ENCODE data around the gene TMEM232. TPM values are rescaled to one million over a fixed set of nuclear protein-coding genes. Genes with fewer than 3 reads are reported as not detected.
A peak's percentile ranks its signal among the peaks of the same experiment; 100 is the strongest.
"Not testable (repeated sequence)": the region's sequence is repeated elsewhere in the genome, so short reads cannot be mapped to it uniquely, and the experiment has no call there.

TMEM232 gene
- 1 to 10 TPM in 5 of 10 donors, under 1 TPM in 5; 0.39 to 1.7 (median 0.88) TPM for polyA plus RNA-seq (ENCODE audit: insufficient read length in 10 of 10)
- long read RNA-seq, donor 1: 0 reads
- long read RNA-seq, donor 2: 0 reads
- long read RNA-seq, donor 3: 0 reads
- long read RNA-seq, donor 4: 0 reads
- long read RNA-seq, donor 5: 0 reads
- long read RNA-seq, donor 6, partial matches to known transcripts: 0 of 15 reads
- long read RNA-seq, donor 6, other reads (novel, unspliced or antisense): 14 of 15 reads
- long read RNA-seq, donor 7: 0 reads
- long read RNA-seq, donor 8: 0 reads
- long read RNA-seq, donor 9: 0 reads

DNA sequence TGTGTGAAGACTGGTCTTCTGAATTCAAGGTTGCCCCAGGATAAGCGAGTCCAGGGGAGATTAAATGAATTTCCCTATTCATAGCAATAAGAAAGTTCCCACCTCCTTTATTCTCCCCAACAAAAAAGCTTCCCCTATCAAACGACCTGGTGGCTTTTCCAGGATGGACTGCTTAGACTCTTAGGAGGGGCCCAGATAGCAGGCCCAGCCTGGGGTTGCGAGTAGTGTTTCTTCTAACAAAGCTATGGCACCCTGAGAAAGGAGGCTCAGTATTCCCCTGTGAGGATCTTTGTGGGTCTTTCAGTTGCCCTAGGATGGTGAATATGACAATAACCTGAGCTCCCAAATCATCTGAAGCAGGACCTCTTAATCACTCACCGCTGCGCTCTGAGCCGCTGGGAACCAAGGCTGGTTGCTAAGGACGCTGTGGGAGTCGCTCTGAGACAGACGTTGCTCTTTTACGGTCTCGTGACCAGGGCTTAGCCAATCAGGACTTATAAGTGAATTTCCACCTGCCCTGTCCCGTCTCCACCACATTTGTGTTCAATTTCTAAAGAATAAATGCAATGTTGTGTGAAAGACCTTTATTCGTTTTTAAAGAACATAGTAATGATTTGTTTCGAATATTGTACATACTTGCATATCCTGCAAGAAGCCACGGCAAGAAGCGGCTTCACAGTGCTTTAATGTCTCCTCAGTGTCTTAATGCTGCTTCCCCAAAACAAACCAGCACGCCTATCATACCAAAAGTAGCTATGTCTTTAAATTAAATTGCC is at the start of gene TMEM232:
Gene TMEM232, minus strand, starts transcription at position 423 of the 776 bp plus-strand sequence. CDS start 59,319 bp downstream, outside the sequence.
- peak; percentile 41 to 72 (median 52) for DNase-seq

DNA sequence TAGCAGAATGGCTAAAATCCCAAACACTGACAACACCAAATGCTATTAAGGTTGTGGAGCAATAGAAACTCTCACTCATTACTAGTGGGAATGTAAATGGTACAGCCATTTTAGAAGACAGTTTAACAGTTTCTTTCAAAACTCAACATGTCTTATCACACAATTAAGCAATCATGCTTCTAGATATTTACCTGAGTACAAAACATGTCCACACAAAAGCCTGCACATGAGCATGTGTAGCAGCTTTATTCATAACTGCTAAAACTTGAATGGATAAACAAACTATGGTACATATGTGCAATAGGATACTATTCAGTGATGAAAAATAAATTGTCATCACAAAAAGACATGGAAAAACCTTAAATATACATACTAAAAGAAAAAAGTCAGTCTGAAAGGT is 43.8 kb upstream of the TMEM232 start:
- DNase-seq: no peak

DNA sequence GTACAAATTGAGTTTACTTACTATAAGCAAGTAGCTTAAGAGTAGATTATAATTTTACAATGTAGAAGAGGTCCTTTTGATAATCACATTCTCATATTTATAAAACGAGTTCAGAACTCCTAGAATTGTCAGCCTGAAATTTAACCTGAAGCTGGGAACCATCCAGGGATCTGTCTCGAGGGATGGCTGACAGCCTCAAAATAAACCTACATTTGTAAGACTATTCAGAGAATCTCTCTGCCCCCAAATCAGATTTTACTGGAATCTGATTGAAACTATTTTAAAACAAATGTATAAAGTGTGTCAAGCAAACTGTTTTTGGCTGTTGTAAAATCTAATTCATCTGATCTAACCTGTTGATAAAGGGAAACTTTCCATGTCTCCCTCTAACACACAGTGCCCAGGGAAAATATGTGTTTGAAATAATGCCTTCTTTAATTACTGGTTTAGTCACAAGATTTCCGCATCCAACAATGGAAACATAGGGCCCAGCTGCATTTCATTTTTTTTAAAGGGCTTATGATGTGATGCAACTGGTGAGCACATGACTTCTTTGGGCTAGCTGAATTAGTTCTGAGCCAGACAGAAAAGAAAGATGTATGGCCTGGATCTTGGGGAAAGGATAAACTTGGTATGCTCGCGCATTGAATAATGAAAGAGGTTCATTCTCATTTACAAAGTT is 42.7 kb upstream of the TMEM232 start:
- peak; percentile 24 to 60 (median 54) for DNase-seq

DNA sequence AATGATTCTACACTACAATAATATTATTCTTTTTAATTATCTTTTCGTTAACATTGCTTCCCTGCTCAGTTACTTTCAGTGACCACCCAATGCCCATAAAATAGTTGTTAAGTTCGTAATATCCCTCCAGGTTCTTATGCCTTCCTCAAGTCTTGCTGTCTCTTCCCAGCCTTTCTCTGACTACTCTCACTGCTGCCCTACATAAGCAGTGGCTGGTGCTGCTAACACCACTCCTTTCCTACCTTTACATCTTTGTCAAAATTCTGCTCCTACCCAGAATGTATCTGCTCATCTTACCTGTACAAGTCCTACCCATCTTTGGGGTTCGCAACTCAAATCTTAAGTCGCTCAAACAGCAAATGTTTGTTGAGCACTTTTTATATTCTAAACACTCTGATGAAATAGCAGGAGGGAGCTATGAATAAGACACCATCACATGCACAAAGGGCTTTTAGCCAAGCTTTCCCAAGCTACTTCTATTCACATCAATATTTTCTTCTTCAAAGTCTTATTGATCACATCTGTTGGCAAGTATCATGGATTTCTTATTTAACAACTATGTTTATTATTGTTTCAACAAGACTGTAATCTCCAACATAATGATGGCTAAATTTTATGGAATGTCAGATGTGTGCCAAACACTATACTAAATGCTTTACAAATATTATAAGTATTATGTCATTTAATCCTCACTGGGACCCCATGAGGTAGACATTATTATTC is 41.8 kb upstream of the TMEM232 start:
- DNase-seq: peak; percentile 35 to 67 (median 48)

- DNase-seq: no peak
These were observed 33.7 kb upstream of the TMEM232 start for GRCh38 chr5:110760158-110760557.

- peak in 2 of 3 donors; percentile 34 to 49 for DNase-seq
These were observed 30.8 kb upstream of the TMEM232 start for GRCh38 chr5:110757118-110757729.

GRCh38 chr5:110754181-110754580 is 27.7 kb upstream of the TMEM232 start:
- no peak for DNase-seq

GRCh38 chr5:110753600-110753999 is 27.1 kb upstream of the TMEM232 start:
- DNase-seq: no peak

DNA sequence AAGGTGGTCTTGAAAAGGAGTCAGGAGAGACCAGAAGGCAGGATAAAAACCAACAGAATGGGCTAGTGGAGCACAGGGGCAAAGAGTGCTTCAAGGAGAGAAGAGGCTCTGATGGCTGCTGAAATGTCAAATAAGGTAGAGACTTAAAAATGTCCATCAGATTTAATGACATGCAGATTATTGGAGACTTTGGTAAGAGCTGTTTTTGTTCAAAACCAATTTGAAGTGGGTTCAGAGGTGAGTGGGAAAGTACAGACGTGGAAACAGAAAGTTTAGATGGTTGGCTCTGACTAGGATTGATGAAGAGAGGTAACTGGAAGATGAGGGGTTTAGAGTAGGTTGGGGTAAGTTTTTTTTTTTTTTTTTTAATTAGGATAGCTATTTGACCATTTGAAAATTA is 26.5 kb upstream of the TMEM232 start:
- no peak for DNase-seq

DNA sequence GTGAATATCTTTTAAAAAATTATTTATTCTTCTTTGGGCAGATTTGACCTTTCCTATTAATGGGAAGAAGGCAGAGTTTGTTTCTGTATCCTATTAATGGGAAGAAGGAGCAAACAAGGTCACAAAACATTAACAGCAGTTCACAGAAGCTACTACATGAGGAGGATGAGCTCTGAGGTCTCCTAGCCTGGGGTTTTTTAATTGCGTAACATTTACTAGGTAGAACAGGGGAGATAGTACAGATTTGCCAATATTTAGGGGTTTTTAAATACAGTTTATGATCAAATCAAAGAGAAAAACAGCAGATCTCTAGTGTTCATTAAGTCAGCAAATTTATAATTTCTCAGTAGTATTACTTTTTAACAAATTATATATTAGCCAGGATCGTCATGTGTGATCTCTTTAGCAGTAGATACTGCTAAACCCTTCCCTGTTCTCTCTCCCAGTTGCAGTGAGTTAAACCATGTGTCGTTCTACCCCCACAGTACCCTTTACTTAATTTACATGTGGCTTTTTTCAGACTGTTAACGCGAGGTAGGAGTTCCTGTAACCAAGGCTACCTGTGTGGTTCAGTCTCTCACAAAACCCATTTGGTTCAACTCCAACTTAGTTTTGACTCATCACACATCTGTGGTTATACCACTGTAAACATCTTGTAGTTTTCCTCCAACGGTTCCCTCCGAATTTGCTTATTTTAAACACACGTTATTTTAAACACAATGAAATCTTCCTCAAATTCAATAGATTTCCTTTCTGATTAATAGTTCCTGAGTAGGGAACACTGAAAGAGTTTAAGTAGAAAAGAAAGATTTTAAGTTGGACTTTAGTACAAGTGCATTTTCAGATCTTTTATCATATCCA is 25.7 kb upstream of the TMEM232 start:
- DNase-seq: no peak

GRCh38 chr5:110738812-110739651 is 12.6 kb upstream of the TMEM232 start, which contains the start of gene SLC25A46:
TSS of gene SLC25A46 (plus strand) at chr5:110739007. CDS start at chr5:110739120, 113 bp downstream.
- DNase-seq: peak; percentile 92 to 97 (median 93)

DNA sequence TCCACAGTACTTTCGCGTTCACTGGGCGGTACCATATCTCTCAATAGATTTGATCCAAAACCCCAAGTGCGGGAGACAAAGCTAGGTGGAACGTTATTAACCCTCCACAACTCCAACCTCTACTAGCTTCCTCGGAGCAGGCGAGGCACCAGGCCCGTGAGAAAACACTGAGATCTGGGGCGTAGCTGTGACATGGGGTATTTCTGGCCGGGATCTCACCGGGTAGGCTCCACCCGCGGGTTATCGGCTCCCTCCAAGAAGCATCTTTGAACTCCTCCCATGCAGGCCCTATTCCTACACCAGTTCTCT is 12.0 kb upstream of the TMEM232 start:
- DNase-seq: no peak

DNA sequence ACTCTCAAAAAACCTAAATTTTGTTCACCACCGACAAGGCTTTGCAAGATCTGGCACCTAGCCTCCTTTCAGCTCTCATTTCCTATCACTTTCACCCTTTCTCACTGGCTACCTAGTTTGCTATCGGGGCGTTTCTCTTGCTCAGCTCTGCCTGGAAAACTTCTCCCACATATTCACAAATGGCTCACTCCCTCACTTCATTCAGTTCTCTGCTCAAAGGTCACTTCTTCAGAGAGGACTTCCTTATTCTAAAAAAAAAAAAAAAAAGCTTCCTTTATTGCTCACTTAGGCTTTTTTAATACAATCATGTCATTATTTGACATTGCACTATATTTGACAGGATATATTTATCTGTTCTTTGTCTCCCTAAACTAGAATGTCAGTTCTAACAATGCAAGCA is 10.3 kb upstream of the TMEM232 start:
- DNase-seq: no peak

DNA sequence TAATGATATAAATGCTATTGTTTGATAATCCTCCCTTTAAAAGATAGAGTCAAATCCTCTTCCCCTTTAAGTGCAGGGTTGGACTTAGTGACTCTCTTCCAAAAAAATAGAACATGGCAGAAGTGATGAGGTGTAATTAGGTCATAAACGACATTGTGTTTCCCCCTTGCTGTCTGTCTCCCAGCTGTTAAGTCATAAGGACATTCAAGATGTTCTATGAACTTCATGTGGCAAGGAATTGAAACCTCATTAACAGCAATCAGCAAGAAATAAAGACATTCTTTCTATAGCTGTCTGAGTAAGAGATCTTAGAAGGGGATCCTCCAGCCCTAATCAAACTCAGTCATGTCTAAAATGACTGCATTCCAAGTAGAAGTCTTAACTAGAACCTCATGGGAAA is 9.1 kb upstream of the TMEM232 start:
- DNase-seq: no peak

- no peak for DNase-seq
These were observed 7.6 kb upstream of the TMEM232 start for GRCh38 chr5:110734101-110734500.

- DNase-seq: not testable (repeated sequence)
These were observed 5.0 kb upstream of the TMEM232 start for GRCh38 chr5:110731499-110731898.

- DNase-seq: no peak
These were observed 499 bp upstream of the TMEM232 start for GRCh38 chr5:110727025-110727314.

DNA sequence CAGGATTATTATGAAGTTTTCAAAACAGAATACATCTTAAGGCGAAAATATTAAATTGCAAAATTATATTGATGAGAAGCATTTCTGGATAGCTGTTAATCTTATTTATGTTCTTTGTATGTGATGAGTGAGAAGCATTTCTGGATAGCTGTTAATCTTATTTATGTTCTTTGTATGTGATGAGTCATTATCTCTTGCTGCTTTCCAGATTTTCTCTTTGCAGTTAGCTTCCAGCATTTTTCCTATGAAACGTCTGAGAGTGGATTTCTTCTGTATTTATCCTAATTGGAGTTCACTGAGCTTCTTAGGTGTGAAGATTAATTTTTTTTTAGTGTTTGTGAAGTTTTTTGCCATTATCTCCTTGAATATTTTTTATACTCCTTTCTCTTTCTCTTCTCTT is 8.2 kb downstream of the TMEM232 start:
- DNase-seq: no peak

Data from muscle of back (tissue), 13 donors.